ENCODE results near the gene KRTAP12-4.
"Not testable (repeated sequence)": the region's sequence is repeated elsewhere in the genome, so short reads cannot be mapped to it uniquely, and the experiment has no call there.

The KRTAP12-4 gene

DNA sequence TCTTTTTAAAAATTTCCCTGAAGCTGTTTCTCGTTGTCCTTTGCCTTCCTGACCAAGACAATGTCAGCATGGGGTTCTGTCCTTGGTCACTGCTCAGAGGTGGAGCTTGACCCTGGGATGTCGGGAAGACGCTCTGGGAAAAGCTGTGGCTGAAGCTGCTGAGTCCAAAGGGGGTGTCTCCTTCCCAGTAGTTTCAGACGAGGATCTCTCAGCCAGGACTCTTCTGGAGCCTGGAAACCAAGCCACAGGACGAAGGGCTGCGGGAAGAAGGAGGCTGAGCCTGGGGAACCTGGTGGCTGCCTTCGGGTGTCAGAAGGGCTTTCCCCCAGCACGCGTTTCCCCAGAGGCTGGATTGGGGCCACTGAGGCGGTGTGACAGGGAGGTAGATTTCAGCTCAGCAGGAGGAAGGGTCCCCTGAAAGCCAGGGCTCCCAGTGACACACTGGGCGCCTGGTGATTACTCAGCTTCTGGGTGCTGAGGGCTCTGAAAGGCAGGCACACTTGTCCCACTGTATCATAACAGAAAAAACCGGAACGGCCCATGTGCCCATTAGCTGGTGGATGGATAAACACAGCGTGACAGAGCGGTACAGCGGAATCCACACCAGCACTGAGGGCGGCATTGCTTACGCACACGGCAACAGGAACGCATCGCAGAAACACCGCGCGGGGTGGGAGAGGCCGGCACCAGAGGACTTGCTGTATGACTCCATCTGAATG is 32.5 kb upstream of the KRTAP12-4 start:
- DNase-seq (ENCODE audit: low read depth): no peak

DNA sequence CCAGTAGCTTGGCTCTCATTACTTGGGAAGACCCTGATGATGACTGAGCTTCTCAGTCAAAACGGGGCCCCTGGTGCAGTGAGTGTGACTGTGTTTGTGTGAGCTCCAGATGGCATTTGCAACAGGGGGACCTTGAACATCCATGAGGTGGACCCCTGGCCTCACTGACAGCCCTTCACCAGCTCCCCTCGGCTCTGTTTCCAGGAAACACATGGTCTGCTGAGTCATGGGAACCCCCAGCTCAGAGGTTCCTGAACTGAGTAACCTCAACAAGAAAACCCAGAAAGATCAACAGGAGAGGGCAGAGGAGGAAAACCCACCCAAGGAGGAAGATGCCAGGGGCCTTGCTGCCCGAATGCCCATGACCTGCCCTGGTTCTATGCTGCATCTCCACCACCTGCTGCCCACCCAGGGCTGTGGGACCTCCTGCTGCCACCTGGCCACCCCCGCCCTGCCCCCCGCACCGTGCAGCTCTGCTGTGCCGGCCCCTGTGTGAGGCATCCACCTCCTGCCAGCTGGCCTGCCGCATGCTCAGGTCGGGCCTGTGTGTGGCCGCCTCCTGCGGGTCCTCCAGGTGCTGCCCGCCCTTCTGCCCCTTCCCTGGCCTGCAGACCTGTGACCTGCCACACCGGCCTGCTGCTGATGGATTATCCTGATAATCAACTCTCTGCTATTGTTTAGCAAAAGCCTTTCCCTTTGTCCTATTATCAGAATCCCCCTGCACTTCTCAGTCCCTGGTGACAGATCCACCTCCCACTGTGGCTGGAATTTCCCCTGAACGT is 31.7 kb upstream of the KRTAP12-4 start:
- no peak for DNase-seq (ENCODE audit: low read depth)

DNA sequence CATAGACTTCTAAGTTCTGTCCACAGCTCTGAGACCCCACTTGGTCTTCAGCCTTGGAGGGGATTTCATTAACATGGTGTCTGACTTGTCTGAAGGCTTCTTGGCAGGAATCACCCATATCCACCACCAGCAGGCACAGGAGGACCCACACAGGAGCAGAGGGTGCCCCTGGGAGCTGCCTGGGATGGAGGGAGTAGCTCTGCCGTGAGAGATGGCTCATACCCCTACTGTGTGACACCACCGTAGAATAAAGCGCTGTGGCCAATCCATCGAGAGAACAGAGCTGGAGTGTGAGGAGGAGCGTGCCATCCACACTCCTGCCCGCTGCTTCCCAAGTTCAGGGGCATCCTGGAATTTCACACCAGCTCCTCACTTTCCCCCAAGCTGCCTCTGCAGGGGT is 30.6 kb upstream of the KRTAP12-4 start:
- DNase-seq (ENCODE audit: low read depth): not testable (repeated sequence)

DNA sequence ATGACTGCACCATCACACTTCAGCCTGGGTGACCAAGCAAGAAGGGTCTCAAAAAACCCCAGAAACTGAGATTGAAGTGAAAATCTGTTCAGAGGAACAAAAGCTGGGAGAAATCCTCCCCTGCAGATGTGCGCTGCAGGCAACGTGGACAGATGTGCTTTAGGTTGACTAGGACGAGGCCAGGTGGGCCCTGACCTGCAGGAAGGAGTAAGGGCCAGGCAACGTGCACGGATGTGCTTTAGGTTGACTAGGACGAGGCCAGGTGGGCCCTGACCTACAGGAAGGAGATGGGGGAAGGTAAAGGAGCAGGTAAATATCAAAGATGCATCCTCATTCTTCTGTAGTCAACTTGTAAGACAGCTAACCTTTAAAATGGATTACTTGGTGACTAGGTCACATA is 30.0 kb upstream of the KRTAP12-4 start:
- DNase-seq (ENCODE audit: low read depth): no peak

DNA sequence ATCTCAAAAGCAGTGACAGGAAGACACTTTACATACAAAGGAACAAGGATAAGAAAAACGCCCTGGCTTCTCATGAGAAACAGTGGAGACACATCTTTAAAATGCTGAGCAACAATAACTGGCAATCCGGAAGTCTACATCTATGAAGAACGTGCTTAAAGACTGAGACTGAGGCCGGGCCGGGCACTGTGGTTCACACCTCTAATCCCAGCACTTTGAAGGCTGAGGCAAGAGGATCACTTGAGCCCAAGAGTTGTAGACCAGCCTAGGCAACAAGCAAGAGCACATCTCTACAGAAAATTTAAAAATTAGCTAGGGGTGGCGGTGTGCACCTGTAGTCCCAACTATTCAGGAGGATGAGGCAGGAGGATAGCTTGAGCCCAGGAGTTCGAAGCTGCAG is 29.6 kb upstream of the KRTAP12-4 start:
- no peak for DNase-seq (ENCODE audit: low read depth)

DNA sequence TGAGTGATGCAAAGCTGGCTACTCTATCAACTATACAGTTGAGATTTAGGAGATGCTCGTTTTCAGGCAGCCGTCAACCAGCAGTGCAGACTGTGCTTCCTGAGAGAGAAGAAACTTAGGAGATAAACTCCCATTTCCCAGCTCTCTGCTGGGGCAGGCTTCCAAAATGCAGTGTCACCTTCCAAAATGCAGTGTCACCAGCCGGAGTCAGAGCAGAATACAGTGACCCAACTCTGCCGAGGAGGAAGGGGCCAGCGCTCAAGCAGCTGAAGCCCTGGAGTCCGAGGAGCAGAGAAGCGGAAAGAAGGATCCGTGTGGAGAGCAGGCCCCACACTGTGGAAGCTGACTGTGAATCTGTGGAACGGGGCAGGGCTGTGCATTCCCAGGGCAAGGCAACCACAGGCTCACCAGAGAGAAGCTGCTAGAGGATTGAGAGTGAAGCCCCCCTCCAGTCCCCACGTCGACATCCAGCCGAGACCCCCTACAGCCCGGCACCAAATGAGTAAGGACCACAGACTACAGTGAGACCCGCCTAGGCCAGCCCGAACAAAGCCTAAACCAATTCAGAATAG is 28.2 kb upstream of the KRTAP12-4 start:
- no peak for DNase-seq (ENCODE audit: low read depth)

DNA sequence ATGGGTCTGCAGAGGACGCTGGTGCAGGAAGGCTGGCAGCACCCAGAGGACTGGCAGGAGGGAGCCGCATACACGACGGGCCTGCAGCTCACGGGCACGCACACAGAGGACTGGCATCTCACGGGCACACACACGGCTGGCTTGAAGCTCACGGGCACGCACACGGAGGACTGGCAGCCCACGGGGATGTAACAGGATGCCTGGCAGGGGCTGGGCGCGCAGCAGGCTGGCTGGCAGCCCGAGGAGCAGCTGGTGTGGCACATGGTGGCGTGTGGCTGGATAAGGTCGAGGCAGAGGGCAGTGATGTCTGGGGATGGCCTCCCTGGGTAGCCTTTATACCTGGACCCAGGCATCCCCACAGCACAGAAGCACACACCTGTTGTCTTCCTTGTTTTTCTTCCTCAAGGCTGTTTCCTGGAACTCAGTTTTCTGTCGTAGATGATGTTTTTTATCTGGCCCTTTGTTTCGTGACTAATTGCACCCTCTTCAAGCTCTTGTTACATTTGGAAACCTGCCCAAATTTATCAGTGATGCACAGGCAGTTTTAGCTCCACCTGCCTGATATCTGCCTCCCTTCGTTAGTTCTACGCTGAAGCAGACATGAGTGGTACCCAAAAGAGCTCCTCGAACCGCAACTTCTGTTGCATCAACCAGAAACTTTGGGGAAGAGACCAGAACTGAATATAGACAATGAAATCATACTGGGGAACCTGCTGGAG is 27.6 kb upstream of the KRTAP12-4 start, which contains the start of gene KRTAP12-1:
TSS of gene KRTAP12-1 (minus strand) at position 303 of the 719 bp plus-strand sequence. CDS start at position 263, 40 bp downstream.
- DNase-seq (ENCODE audit: low read depth): no peak

GRCh38 chr21:44681152-44681551 is 26.7 kb upstream of the KRTAP12-4 start:
- no peak for DNase-seq (ENCODE audit: low read depth)

- no peak for DNase-seq (ENCODE audit: low read depth)
These were observed 23.4 kb upstream of the KRTAP12-4 start for GRCh38 chr21:44677881-44678280.

DNA sequence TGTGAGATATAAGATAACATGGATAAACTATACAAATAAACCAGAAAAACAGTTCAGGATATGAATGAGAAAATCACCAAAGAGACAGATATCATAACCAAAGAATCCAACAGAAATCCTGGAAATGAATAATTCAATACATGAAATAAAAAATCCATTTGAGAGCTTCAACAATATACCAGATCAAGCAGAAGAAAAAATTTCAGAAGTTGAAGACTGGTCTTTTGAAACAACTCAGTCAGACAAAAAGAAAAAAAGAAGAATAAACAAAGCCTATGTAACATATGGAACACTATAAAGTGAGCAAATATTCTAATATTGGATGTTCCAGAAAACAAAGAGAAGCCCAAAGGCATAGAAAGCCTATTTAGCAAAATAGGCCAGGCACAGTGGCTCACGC is 17.5 kb upstream of the KRTAP12-4 start:
- no peak for DNase-seq (ENCODE audit: low read depth)

DNA sequence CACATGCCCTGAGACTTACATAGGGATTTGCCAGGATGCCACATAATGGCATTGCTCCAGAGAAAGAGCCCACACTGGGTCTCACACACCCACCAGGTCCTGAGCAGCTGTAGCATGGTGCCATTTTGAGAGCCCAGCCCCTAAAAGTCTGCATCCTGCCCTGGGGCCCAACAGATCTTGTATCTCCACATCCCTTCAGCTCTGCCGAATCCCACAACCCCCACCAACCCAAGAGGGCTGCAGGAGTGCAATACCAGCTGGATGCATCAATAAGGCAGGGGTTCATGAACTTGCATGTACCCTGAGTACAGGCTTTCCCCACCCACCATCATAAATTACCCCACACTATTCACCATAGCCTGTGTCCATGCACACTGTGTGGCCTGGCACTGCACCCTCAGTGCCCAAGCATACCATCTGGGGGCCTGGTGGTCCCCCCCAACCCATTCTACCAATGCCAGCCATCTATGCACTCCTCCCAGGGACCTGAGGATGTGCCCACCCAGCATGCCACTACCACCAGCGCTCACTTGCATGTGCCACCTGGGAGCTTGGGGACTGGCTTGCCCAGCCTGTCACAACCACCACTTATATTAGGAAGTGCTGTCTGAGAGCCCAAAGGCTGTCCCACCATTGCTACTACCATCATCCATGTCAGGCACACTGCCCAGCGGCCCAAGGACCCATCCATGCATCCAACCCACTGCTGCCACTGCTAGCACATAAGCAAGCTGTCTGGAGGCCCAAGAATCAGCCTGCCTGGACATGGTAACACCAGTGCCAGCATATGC is 16.4 kb upstream of the KRTAP12-4 start:
- DNase-seq (ENCODE audit: low read depth): no peak

GRCh38 chr21:44667612-44668011 is 13.2 kb upstream of the KRTAP12-4 start:
- no peak for DNase-seq (ENCODE audit: low read depth)

DNA sequence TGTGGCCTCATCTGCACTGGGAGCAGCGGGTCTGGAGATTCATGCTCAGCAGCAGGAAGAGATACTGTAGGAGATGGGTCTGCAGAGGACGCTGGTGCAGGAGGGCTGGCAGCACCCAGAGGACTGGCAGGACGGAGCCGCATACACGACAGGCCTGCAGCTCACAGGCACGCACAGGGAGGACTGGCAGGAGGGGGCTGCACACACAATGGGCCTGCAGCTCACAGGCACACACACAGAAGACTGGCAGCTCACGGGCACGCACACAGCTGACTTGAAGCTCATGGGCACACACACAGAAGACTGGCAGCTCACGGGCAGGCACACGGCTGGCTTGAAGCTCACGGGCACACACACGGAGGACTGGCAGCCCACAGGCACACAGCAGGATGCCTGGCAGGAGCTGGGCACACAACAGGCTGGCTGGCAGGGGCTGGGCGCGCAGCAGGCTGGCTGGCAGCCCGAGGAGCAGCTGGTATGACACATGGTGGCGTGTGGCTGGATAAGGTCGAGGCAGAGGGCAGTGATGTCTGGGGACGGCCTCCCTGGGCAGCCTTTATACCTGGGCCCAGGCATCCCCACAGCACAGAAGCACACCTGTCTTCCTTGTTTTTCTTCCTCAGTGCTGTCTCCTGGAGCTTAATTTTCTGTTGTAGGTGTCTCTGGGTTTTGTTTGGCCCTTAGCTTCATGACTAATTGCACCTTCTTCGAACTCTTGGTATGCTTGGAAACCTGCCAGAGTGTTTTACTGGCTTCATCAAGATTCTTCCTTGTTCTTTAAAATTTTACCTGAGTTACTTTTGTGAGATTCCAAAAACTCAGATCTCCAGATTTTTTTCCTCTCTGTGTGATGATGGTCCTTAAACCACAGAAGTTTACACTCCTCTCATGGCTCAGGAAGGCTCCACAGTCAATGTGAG is 12.2 kb upstream of the KRTAP12-4 start, which contains the start of gene KRTAP12-2:
TSS of gene KRTAP12-2 (minus strand) at position 527 of the 920 bp plus-strand sequence. CDS start at position 486, 41 bp downstream.
- DNase-seq (ENCODE audit: low read depth): no peak

DNA sequence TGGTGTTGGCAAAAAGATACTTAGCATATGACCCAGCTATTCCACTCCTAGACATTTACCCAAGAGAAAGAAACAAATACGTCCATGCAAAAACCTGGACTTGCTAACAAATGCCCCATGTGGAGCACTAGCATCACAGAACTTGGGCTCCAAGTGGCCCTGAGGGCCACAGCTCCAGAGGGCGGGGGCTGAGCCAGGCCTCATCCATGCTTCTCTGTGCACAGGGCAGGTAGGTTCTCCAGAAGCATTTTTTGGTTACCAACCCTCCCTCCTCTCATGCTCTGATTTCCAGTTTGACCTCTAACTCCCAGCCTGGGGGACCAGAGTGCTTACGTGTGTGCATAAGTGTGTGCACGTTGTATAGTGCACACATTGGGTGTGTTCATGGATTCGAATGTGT is 10.2 kb upstream of the KRTAP12-4 start:
- no peak for DNase-seq (ENCODE audit: low read depth)

DNA sequence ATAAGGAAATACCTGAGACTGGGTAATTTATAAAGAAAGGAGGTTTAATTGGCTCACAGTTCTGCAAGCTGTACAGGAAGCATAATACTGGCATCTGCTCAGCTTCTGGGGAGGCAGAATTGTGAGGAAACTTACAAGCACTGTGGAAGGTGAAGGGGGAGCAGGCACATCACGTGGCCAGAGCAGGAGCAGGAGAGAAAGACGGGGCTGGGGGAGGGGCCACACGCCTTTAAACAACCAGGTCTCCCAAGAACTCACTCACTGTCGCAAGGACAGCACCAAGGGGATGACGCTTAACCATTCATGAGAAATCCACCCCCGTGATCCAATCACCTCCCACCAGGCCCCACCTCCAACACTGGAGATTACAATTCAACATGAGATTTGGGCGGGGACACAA is 7.1 kb upstream of the KRTAP12-4 start:
- not testable (repeated sequence) for DNase-seq (ENCODE audit: low read depth)

DNA sequence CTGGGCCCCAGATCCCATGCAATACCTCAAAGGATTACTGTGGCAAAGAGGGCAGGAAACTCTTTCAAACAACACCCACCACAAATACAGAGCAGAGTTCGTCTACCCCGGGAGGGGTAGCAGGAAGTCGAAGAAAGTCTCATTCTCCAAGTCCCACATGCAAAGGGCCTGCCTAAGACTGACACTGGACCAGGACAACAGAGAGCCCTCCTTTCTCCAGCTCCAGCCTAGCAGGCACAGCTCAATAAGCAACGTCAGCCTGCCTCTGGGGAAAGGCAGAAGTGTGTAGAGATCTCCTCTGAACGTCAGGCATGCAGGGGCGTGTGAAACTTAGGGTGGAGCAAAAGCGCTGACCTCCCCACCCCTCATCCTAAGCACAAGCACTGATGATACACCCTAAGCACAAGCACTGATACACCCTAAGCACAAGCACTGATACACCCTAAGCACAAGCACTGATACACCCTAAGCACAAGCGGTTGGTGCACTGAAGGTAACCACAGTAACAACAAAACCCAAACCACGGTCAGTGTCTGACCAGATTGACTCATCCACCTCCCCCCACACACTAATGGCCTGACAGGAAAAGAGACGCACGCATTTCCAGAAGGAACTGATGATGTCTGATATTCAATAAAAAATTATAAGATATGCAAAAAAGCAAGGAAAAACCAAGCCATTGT is 4.6 kb upstream of the KRTAP12-4 start:
- DNase-seq (ENCODE audit: low read depth): no peak

DNA sequence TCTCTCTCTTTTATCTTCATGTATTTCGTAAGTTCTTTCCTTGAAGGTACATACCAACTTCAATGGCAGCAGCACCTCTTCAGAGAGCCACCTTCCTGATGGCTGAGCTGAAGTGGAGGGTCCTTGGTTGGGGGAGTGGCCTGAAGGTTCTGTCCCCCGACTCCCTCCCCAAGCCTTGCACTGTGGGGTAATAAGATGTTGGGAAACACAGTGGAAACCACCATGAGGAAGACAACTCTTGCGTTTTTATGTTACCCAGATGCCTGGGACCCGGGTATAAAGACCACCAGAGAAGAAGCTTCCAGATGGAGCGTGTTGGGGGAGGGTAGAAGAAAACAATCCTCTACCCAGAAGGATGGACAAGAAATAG is 4.1 kb upstream of the KRTAP12-4 start:
- no peak for DNase-seq (ENCODE audit: low read depth)

DNA sequence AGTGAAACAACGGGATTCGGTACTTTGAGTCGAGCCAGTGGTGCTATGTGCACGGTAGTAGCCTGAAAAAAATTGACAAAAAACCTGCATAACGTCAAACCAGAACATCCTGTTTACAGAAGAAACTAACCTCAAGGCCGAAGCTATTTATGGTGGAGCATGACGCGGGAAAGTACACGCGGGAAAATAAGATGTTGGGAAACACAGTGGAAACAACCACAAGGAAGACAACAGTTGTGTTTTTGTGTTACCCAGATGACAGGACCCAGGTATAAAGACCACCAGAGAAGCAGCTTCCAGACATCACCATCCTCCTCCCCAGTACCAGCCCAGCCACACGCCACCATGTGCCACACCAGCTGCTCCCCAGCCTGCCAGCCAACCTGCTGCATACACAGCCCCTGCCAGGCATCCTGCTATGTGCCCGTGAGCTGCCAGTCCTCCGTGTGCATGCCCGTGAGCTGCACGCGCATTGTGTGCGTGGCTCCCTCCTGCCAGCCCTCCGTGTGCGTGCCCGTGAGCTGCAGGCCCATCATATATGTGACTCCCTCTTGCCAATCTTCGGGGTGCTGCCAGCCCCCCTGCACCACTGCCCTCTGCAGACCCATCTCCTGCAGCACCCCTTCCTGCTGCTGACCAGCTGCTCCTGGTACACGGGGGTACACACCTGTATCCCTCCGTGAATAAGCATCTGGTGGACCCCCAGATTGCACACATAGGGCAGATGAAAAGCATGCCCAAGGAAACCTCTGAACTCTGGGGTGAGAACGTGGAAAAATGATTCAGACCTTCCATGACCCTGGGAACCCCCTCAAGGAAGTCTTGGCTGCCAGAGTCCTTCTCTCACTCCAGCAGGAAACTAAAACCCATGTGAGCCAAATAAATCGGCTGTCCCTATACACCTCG is 3.4 kb upstream of the KRTAP12-4 start, which contains the start of gene KRTAP12-3:
TSS of gene KRTAP12-3 (plus strand) at position 298 of the 906 bp plus-strand sequence. CDS start at position 346, 48 bp downstream.
- no peak for DNase-seq (ENCODE audit: low read depth)

GRCh38 chr21:44656868-44657267 is 2.4 kb upstream of the KRTAP12-4 start:
- no peak for DNase-seq (ENCODE audit: low read depth)

All from HS-5 (cell line).